GM12878 (cell line): ENCODE results near the gene PFKP. TPM values are rescaled to one million over a fixed set of nuclear protein-coding genes. Genes with fewer than 3 reads are reported as not detected.

ENCODE experiments used
- LARP7 ChIP-seq: fragments of 450-650 bp; IDR thresholded peaks from 2 replicates; pipeline ENCODE4 v1.6.1; 2017; ENCODE audit warnings: mild to moderate bottlenecking
- MXI1 ChIP-seq: fragments of 150-350 bp; IDR thresholded peaks from 2 replicates; pipeline ENCODE4 v1.6.1; 2011; ENCODE audit warnings: low read depth, mild to moderate bottlenecking, inconsistent platforms, low read length, improper control_type of control experiment
- NFIC ChIP-seq: IDR thresholded peaks from 2 replicates; pipeline ENCODE4 v1.6.1; 2012; ENCODE audit warnings: low read depth, mild to moderate bottlenecking, inconsistent platforms, low read length, moderate library complexity
- PAX5 ChIP-seq: IDR thresholded peaks from 2 replicates; pipeline ENCODE4 v1.6.1; 2011; ENCODE audit warnings: low read depth, low read length, borderline replicate concordance
- PAX8 ChIP-seq: fragments of 450-650 bp; IDR thresholded peaks from 2 replicates; pipeline ENCODE4 v1.6.1; 2017; ENCODE audit warnings: mild to moderate bottlenecking, moderate library complexity
- POLR2A ChIP-seq: IDR thresholded peaks from 2 replicates; pipeline ENCODE4 v1.6.1; 2011; ENCODE audit warnings: low read depth, mild to moderate bottlenecking, low read length
- RCOR1 ChIP-seq: conservative IDR thresholded peaks from 2 replicates; pipeline ENCODE4 v1.6.1; 2012; ENCODE audit warnings: low read depth, low read length, improper control_type of control experiment
- TCF12 ChIP-seq: IDR thresholded peaks from 2 replicates; pipeline ENCODE4 v1.6.1; 2011; ENCODE audit warnings: low read depth, mild to moderate bottlenecking, low read length
- polyA plus RNA-seq, 11 experiments: library from polyadenylated mRNA; depleted of rRNA in 4 of 11; unstranded in 6 of 11; stranded (reverse) in 5 of 11; fragments of >200 nt; fragmentation: Nextera tagmentation in 4 of 11; fragmentation: Illumina TruSeq in 1 of 11; extraction: Ambion mirVana in 4 of 11; extraction: Trizol in 1 of 11; gene quantifications; 1 replicate in 1 of 11; 2 replicates in 10 of 11; pipeline versions ENCODE4 v1.2.1 to v1.2.3, GENCODE V29; 2011 to 2016; ENCODE audit warnings: inconsistent platforms in 2 of 11, missing spikeins in 2 of 11, low read depth in 1 of 11
- total RNA-seq, 4 experiments: library from RNA; depleted of rRNA in 3 of 4; stranded (reverse); fragments of >200 nt in 3 of 4; fragmentation: Illumina TruSeq in 1 of 4; extraction: Trizol in 1 of 4; gene quantifications; 2 replicates each; pipeline versions ENCODE4 v1.2.1 to v1.2.3, GENCODE V29; 2013 to 2021
- TF ChIP-seq, protein P1 (sequence below): fragments of 450-650 bp; IDR thresholded peaks from 2 replicates; pipeline ENCODE4 v1.6.1; 2017; ENCODE audit warnings: mild to moderate bottlenecking, moderate library complexity
- TF ChIP-seq, protein P2 (sequence below): IDR thresholded peaks from 2 replicates; pipeline ENCODE4 v1.6.1; 2012; ENCODE audit warnings: low read depth, low read length, improper control_type of control experiment
- TF ChIP-seq, protein P3 (sequence below): IDR thresholded peaks from 2 replicates; pipeline ENCODE4 v1.6.1; 2011; ENCODE audit warnings: low read depth, low read length, improper control_type of control experiment, borderline replicate concordance
- TF ChIP-seq, protein P4 (sequence below): IDR thresholded peaks from 2 replicates; pipeline ENCODE4 v1.6.1; 2012; ENCODE audit warnings: low read length, inconsistent platforms
- TF ChIP-seq, protein P5 (sequence below): fragments of 450-650 bp; IDR thresholded peaks from 2 replicates; pipeline ENCODE4 v1.6.1; 2017; ENCODE audit warnings: mild to moderate bottlenecking, low read depth, inconsistent platforms; ENCODE audit not compliant: poor library complexity, severe bottlenecking

Gene PFKP
- total and polyA plus RNA-seq, 10 of the 15 experiments (the other 5 are each of a cell fraction or from before 2014, with no cell fraction given) = 27.0 to 145 (median 95.7) TPM

DNA sequence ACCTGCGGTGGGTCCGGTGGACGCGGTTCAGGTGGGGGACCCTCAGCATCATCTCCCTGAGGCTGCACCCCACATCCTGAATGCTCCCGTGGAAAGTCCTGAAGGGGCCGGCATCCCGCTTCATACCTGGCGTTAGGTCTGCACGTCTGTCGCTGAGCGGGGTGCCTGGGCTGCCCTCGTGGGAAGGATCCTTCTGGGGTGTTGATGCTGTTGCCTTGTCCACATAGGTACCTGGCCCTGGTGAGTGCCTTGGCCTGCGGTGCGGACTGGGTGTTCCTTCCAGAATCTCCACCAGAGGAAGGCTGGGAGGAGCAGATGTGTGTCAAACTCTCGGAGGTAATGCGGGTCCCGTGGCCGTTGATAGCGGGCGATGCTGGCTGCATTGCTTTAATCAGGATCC, 37.8 kb downstream of the PFKP start (continued):
- TF ChIP-seq, protein P1, sequence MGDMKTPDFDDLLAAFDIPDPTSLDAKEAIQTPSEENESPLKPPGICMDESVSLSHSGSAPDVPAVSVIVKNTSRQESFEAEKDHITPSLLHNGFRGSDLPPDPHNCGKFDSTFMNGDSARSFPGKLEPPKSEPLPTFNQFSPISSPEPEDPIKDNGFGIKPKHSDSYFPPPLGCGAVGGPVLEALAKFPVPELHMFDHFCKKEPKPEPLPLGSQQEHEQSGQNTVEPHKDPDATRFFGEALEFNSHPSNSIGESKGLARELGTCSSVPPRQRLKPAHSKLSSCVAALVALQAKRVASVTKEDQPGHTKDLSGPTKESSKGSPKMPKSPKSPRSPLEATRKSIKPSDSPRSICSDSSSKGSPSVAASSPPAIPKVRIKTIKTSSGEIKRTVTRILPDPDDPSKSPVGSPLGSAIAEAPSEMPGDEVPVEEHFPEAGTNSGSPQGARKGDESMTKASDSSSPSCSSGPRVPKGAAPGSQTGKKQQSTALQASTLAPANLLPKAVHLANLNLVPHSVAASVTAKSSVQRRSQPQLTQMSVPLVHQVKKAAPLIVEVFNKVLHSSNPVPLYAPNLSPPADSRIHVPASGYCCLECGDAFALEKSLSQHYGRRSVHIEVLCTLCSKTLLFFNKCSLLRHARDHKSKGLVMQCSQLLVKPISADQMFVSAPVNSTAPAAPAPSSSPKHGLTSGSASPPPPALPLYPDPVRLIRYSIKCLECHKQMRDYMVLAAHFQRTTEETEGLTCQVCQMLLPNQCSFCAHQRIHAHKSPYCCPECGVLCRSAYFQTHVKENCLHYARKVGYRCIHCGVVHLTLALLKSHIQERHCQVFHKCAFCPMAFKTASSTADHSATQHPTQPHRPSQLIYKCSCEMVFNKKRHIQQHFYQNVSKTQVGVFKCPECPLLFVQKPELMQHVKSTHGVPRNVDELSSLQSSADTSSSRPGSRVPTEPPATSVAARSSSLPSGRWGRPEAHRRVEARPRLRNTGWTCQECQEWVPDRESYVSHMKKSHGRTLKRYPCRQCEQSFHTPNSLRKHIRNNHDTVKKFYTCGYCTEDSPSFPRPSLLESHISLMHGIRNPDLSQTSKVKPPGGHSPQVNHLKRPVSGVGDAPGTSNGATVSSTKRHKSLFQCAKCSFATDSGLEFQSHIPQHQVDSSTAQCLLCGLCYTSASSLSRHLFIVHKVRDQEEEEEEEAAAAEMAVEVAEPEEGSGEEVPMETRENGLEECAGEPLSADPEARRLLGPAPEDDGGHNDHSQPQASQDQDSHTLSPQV = no peak
- TF ChIP-seq, protein P2, sequence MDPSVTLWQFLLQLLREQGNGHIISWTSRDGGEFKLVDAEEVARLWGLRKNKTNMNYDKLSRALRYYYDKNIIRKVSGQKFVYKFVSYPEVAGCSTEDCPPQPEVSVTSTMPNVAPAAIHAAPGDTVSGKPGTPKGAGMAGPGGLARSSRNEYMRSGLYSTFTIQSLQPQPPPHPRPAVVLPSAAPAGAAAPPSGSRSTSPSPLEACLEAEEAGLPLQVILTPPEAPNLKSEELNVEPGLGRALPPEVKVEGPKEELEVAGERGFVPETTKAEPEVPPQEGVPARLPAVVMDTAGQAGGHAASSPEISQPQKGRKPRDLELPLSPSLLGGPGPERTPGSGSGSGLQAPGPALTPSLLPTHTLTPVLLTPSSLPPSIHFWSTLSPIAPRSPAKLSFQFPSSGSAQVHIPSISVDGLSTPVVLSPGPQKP = no peak
- TF ChIP-seq RCOR1 = no peak
- TF ChIP-seq, protein P3, sequence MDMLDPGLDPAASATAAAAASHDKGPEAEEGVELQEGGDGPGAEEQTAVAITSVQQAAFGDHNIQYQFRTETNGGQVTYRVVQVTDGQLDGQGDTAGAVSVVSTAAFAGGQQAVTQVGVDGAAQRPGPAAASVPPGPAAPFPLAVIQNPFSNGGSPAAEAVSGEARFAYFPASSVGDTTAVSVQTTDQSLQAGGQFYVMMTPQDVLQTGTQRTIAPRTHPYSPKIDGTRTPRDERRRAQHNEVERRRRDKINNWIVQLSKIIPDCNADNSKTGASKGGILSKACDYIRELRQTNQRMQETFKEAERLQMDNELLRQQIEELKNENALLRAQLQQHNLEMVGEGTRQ = no peak
- no peak for TF ChIP-seq LARP7
- TF ChIP-seq, protein P4, sequence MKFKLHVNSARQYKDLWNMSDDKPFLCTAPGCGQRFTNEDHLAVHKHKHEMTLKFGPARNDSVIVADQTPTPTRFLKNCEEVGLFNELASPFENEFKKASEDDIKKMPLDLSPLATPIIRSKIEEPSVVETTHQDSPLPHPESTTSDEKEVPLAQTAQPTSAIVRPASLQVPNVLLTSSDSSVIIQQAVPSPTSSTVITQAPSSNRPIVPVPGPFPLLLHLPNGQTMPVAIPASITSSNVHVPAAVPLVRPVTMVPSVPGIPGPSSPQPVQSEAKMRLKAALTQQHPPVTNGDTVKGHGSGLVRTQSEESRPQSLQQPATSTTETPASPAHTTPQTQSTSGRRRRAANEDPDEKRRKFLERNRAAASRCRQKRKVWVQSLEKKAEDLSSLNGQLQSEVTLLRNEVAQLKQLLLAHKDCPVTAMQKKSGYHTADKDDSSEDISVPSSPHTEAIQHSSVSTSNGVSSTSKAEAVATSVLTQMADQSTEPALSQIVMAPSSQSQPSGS = no peak
- no peak for TF ChIP-seq NFIC
- no peak for TF ChIP-seq MXI1
- TF ChIP-seq, protein P5, sequence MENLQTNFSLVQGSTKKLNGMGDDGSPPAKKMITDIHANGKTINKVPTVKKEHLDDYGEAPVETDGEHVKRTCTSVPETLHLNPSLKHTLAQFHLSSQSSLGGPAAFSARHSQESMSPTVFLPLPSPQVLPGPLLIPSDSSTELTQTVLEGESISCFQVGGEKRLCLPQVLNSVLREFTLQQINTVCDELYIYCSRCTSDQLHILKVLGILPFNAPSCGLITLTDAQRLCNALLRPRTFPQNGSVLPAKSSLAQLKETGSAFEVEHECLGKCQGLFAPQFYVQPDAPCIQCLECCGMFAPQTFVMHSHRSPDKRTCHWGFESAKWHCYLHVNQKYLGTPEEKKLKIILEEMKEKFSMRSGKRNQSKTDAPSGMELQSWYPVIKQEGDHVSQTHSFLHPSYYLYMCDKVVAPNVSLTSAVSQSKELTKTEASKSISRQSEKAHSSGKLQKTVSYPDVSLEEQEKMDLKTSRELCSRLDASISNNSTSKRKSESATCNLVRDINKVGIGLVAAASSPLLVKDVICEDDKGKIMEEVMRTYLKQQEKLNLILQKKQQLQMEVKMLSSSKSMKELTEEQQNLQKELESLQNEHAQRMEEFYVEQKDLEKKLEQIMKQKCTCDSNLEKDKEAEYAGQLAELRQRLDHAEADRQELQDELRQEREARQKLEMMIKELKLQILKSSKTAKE = no peak
- TF ChIP-seq TCF12 = no peak
- TF ChIP-seq PAX5 = no peak
- TF ChIP-seq PAX8 = no peak
- TF ChIP-seq POLR2A = no peak
